K562 (cell line): Measurements from ENCODE around the gene TXN2. TPM values are rescaled to one million over a fixed set of nuclear protein-coding genes. Genes with fewer than 3 reads are reported as not detected.

Experiments used
- ATF4 ChIP-seq: fragments of 450-650 bp; formaldehyde crosslinking; IDR thresholded peaks from 2 replicates; pipeline ENCODE4 v1.4.0; 2022; ENCODE audit warnings: mild to moderate bottlenecking, moderate library complexity
- BACH1 ChIP-seq: fragments of 200-800 bp; sonication (Bioruptor generic); IDR thresholded peaks from 2 replicates; pipeline ENCODE4 v1.6.1; 2016; ENCODE audit warnings: missing genetic modification characterization, missing compliant biosample characterization
- CBX8 ChIP-seq: fragments of 200-600 bp; sonication (generic); IDR thresholded peaks from 2 replicates; pipeline ENCODE4 v1.6.1; 2012; ENCODE audit warnings: borderline replicate concordance, mixed run types, low read depth, mild to moderate bottlenecking, moderate library complexity, mixed read lengths, low read length, control low read depth, inconsistent platforms; ENCODE audit not compliant: poor library complexity, severe bottlenecking; ENCODE audit errors: extremely low read depth
- GABPB1 ChIP-seq: sonication (generic); formaldehyde crosslinking; IDR thresholded peaks from 2 replicates; pipeline ENCODE4 v1.8.0; 2022; ENCODE audit warnings: mild to moderate bottlenecking, missing genetic modification reagents
- HMGN3 ChIP-seq: IDR thresholded peaks from 2 replicates; pipeline ENCODE4 v1.6.1; 2011; ENCODE audit warnings: borderline replicate concordance, low read depth, mild to moderate bottlenecking, mixed read lengths, low read length; ENCODE audit not compliant: insufficient read length; ENCODE audit errors: extremely low read depth
- KDM1A ChIP-seq, 2 experiments: fragments of 450-650 bp; IDR thresholded peaks; 2 replicates each; pipeline ENCODE4 v1.6.1; 2016; ENCODE audit warnings: mild to moderate bottlenecking in 2 of 2
- KDM2B ChIP-seq: fragments of 250-450 bp; sonication (Bioruptor Pico); IDR thresholded peaks from 2 replicates; pipeline ENCODE4 v1.8.0; 2021; ENCODE audit warnings: mild to moderate bottlenecking, moderate library complexity
- SMAD1 ChIP-seq: fragments of 150-350 bp; IDR thresholded peaks from 2 replicates; pipeline ENCODE4 v1.6.1; 2014; ENCODE audit warnings: low read length, low read depth; ENCODE audit not compliant: partially characterized antibody
- SMC3 ChIP-seq: conservative IDR thresholded peaks from 2 replicates; pipeline ENCODE4 v1.6.1; 2011; ENCODE audit warnings: low read depth, low read length, improper control_type of control experiment; ENCODE audit not compliant: insufficient read depth
- ZNF143 ChIP-seq: sonication (generic); formaldehyde crosslinking; IDR thresholded peaks from 2 replicates; pipeline ENCODE4 v1.9.0; 2022; ENCODE audit warnings: mild to moderate bottlenecking, missing genetic modification reagents
- ZNF277 ChIP-seq: fragments of 250-450 bp; sonication (Bioruptor Pico); IDR thresholded peaks from 2 replicates; pipeline ENCODE4 v1.8.0; 2022; ENCODE audit warnings: inconsistent platforms, mild to moderate bottlenecking, moderate library complexity, borderline replicate concordance
- polyA plus RNA-seq, 8 experiments: library from polyadenylated mRNA; depleted of rRNA in 4 of 8; stranded (reverse) in 5 of 8; unstranded in 3 of 8; fragments of >200 nt; fragmentation: Nextera tagmentation in 2 of 8; fragmentation: Illumina TruSeq in 1 of 8; extraction: Ambion mirVana in 2 of 8; extraction: Trizol in 1 of 8; gene quantifications; 2 replicates each; pipeline versions ENCODE4 v1.2.1 to v1.2.3, GENCODE V29; 2011 to 2014; ENCODE audit warnings: inconsistent platforms in 1 of 8, missing spikeins in 1 of 8
- total RNA-seq, 7 experiments: library from RNA; depleted of rRNA in 6 of 7; stranded (reverse); fragments of >200 nt in 6 of 7; fragmentation: Illumina TruSeq in 2 of 7; extraction: Trizol in 2 of 7; gene quantifications; 2 replicates each; pipeline versions ENCODE4 v1.2.1 to v1.2.3, GENCODE V29; 2011 to 2021; ENCODE audit warnings: low replicate concordance in 1 of 7
- TF ChIP-seq, protein P1 (sequence below): sonication (generic); formaldehyde crosslinking; IDR thresholded peaks from 2 replicates; pipeline ENCODE4 v1.8.0; 2022; ENCODE audit warnings: mild to moderate bottlenecking, low read depth, missing genetic modification reagents
- TF ChIP-seq, protein P2 (sequence below), 2 experiments: fragments of 450-650 bp; formaldehyde crosslinking in 1 of 2; IDR thresholded peaks; 2 replicates each; pipeline versions ENCODE4 v1.4.0 to v1.6.1; 2014 to 2020; ENCODE audit warnings: mild to moderate bottlenecking in 2 of 2, borderline replicate concordance in 1 of 2, low read depth in 1 of 2
- TF ChIP-seq, protein P3 (sequence below): fragments of 450-650 bp; formaldehyde crosslinking; IDR thresholded peaks from 2 replicates; pipeline ENCODE4 v1.4.0; 2022; ENCODE audit warnings: missing genetic modification characterization

Gene TXN2
- total and polyA plus RNA-seq, 9 of the 15 experiments (the other 6 are each of a cell fraction or from before 2014, with no cell fraction given), result 48.5 to 399 (median 118) TPM

GRCh38 chr22:36425977-36426523, 55.4 kb downstream of the TXN2 start (continued):
- no peak for TF ChIP-seq HMGN3
- no peak for TF ChIP-seq KDM1A (IDR thresholded peaks at IDR 0.05)
- TF ChIP-seq, protein P1, sequence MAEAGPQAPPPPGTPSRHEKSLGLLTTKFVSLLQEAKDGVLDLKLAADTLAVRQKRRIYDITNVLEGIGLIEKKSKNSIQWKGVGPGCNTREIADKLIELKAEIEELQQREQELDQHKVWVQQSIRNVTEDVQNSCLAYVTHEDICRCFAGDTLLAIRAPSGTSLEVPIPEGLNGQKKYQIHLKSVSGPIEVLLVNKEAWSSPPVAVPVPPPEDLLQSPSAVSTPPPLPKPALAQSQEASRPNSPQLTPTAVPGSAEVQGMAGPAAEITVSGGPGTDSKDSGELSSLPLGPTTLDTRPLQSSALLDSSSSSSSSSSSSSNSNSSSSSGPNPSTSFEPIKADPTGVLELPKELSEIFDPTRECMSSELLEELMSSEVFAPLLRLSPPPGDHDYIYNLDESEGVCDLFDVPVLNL, result no peak
- no peak for TF ChIP-seq ZNF143 (CRISPR knock-in tag)
- no peak for TF ChIP-seq KDM2B (CRISPR knock-in tag)
- no peak for TF ChIP-seq SMAD1
- no peak; the same call in 1 of the 2 replicates for TF ChIP-seq GABPB1 (CRISPR knock-in tag)
- TF ChIP-seq ZNF277, result no peak
- TF ChIP-seq, protein P2, sequence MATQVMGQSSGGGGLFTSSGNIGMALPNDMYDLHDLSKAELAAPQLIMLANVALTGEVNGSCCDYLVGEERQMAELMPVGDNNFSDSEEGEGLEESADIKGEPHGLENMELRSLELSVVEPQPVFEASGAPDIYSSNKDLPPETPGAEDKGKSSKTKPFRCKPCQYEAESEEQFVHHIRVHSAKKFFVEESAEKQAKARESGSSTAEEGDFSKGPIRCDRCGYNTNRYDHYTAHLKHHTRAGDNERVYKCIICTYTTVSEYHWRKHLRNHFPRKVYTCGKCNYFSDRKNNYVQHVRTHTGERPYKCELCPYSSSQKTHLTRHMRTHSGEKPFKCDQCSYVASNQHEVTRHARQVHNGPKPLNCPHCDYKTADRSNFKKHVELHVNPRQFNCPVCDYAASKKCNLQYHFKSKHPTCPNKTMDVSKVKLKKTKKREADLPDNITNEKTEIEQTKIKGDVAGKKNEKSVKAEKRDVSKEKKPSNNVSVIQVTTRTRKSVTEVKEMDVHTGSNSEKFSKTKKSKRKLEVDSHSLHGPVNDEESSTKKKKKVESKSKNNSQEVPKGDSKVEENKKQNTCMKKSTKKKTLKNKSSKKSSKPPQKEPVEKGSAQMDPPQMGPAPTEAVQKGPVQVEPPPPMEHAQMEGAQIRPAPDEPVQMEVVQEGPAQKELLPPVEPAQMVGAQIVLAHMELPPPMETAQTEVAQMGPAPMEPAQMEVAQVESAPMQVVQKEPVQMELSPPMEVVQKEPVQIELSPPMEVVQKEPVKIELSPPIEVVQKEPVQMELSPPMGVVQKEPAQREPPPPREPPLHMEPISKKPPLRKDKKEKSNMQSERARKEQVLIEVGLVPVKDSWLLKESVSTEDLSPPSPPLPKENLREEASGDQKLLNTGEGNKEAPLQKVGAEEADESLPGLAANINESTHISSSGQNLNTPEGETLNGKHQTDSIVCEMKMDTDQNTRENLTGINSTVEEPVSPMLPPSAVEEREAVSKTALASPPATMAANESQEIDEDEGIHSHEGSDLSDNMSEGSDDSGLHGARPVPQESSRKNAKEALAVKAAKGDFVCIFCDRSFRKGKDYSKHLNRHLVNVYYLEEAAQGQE (IDR thresholded peaks at IDR 0.05; ENCODE audit: borderline replicate concordance), result no peak
- TF ChIP-seq, protein P2 (CRISPR knock-in tag; IDR thresholded peaks at IDR 0.05; ENCODE audit: low read depth), result no peak
- TF ChIP-seq BACH1, result no peak
- no peak for TF ChIP-seq CBX8
- TF ChIP-seq SMC3, result no peak
- TF ChIP-seq ATF4 (CRISPR knock-in tag), result no peak
- TF ChIP-seq, protein P3, sequence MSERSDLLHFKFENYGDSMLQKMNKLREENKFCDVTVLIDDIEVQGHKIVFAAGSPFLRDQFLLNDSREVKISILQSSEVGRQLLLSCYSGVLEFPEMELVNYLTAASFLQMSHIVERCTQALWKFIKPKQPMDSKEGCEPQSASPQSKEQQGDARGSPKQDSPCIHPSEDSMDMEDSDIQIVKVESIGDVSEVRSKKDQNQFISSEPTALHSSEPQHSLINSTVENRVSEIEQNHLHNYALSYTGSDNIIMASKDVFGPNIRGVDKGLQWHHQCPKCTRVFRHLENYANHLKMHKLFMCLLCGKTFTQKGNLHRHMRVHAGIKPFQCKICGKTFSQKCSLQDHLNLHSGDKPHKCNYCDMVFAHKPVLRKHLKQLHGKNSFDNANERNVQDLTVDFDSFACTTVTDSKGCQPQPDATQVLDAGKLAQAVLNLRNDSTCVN (CRISPR knock-in tag), result no peak; the same call in 1 of the 2 replicates
